ENCODE data around the gene TTC27.

Gene TTC27

GRCh38 chr2:32788114-32788513 lies 160.3 kb downstream of the TTC27 start:
- H3K4ac ChIP-seq (ENCODE audit: low read length), result no peak overlapping the region
- no peak overlapping the region for H2BK12ac ChIP-seq (ENCODE audit: low read length)
- no peak overlapping the region for H3K9ac ChIP-seq (ENCODE audit: low read depth, low read length, poor library complexity)
- H3K23ac ChIP-seq (ENCODE audit: low read depth, low read length, poor library complexity), result no peak overlapping the region
- H3K27ac ChIP-seq (replicated peaks; ENCODE audit: low read length), result no peak overlapping the region
- no peak for DNase-seq (ENCODE audit: low spot score)
- H3K18ac ChIP-seq (ENCODE audit: low read length), result no peak overlapping the region
- no peak overlapping the region for H2BK15ac ChIP-seq (ENCODE audit: low read length)
- H3K36me3 ChIP-seq (replicated peaks in 1 of 2; ENCODE audit: control insufficient read depth in 2 of 2, insufficient read depth in 2 of 2, low read length in 2 of 2), result no peaks in the 10 kb centered on the region
- no peak overlapping the region for H3K4me2 ChIP-seq (ENCODE audit: insufficient read depth, low read length, poor library complexity, severe bottlenecking)
- no peak overlapping the region for H2BK5ac ChIP-seq (ENCODE audit: low read length)
- H2AK5ac ChIP-seq (ENCODE audit: low read depth, low read length), result no peak overlapping the region
- no peaks in the 10 kb centered on the region for H3K4me1 ChIP-seq (ENCODE audit: control insufficient read depth in 2 of 2, insufficient read depth in 1 of 2, low read depth in 1 of 2, low read length in 2 of 2)
- H3K27me3 ChIP-seq (ENCODE audit: control insufficient read depth in 3 of 3, insufficient read depth in 3 of 3, low read depth in 1 of 3, low read length in 3 of 3), result no peaks in the 10 kb centered on the region
- no peak overlapping the region for H2BK120ac ChIP-seq (ENCODE audit: low read depth, low read length)
- no peak overlapping the region for H3K14ac ChIP-seq (ENCODE audit: low read length)
- H3K79me1 ChIP-seq (ENCODE audit: low read depth, low read length), result no peaks in the 10 kb centered on the region
- H3K4me3 ChIP-seq (ENCODE audit: low read length in 2 of 2), result no peak overlapping the region
- no peaks in the 10 kb centered on the region for H3K9me3 ChIP-seq (replicated peaks in 1 of 2; ENCODE audit: control insufficient read depth in 2 of 2, insufficient read depth in 1 of 2, low read depth in 1 of 2, low read length in 2 of 2)
- H4K91ac ChIP-seq (ENCODE audit: low read depth, low read length, poor library complexity), result no peak overlapping the region
- no CpG with 5 or more reads among the region's 1 CpG for WGBS, 2 donors (ENCODE audit: extremely low coverage in 2 of 2, insufficient read length in 2 of 2, insufficient replicate concordance in 1 of 2)
- no peak overlapping the region for H2AFZ ChIP-seq (ENCODE audit: low read length)
- H4K8ac ChIP-seq (ENCODE audit: low read depth, low read length), result no peak overlapping the region

- Histone ChIP-seq H2AK5ac (ENCODE audit: low read depth, low read length) (no peak overlapping the region), H3K27ac (replicated peaks; ENCODE audit: low read length) (no peak overlapping the region)
Observed at GRCh38 chr2:32792416-32792815, 164.6 kb downstream of the TTC27 start.

DNA sequence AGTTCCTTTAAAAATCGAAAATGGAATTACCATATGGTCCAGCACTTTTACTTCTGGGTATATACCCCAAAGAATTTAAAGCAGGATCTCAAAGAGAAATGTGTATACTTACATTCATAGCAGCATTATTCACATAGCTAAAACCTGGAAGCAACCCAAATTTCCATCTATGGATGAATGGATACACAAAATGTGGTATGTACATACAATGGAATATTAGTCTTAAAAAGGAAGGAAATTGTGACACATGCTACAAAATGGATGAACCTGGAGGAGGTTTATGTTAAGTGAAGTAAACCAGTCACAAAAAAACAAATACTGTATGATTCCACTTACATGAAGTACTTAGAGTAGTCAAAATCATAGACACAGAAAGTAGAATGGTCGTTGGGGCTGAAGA lies 171.0 kb downstream of the TTC27 start:
- no peak overlapping the region for H3K9ac ChIP-seq (ENCODE audit: low read depth, low read length, poor library complexity)
- H3K27ac ChIP-seq (replicated peaks; ENCODE audit: low read length), result no peak overlapping the region
- no peak overlapping the region for H4K91ac ChIP-seq (ENCODE audit: low read depth, low read length, poor library complexity)
- H4K8ac ChIP-seq (ENCODE audit: low read depth, low read length), result no peak overlapping the region
- H3K27me3 ChIP-seq (ENCODE audit: control insufficient read depth in 3 of 3, insufficient read depth in 3 of 3, low read depth in 1 of 3, low read length in 3 of 3), result no peaks in the 10 kb centered on the region
- H3K4ac ChIP-seq (ENCODE audit: low read length), result no peak overlapping the region
- H2BK120ac ChIP-seq (ENCODE audit: low read depth, low read length), result no peak overlapping the region
- DNase-seq (ENCODE audit: low spot score), result no peak
- H2AK5ac ChIP-seq (ENCODE audit: low read depth, low read length), result no peak overlapping the region
- H2BK5ac ChIP-seq (ENCODE audit: low read length), result no peak overlapping the region
- H3K4me3 ChIP-seq (ENCODE audit: low read length in 2 of 2), result no peak overlapping the region
- no peak overlapping the region for H3K14ac ChIP-seq (ENCODE audit: low read length)
- whole genome bisulfite sequencing, 2 donors (ENCODE audit: extremely low coverage in 2 of 2, insufficient read length in 2 of 2, insufficient replicate concordance in 1 of 2), result 100% methylated on average over 1 of the region's 2 CpGs; no CpG with 5 or more reads in 1 of the 2 donors
- H2BK12ac ChIP-seq (ENCODE audit: low read length), result no peak overlapping the region
- H2AFZ ChIP-seq (ENCODE audit: low read length), result no peak overlapping the region
- H3K23ac ChIP-seq (ENCODE audit: low read depth, low read length, poor library complexity), result no peak overlapping the region
- no peaks in the 10 kb centered on the region for H3K36me3 ChIP-seq (replicated peaks in 1 of 2; ENCODE audit: control insufficient read depth in 2 of 2, insufficient read depth in 2 of 2, low read length in 2 of 2)
- no peaks in the 10 kb centered on the region for H3K4me1 ChIP-seq (ENCODE audit: control insufficient read depth in 2 of 2, insufficient read depth in 1 of 2, low read depth in 1 of 2, low read length in 2 of 2)
- no peak overlapping the region for H2BK15ac ChIP-seq (ENCODE audit: low read length)
- no peak overlapping the region for H3K4me2 ChIP-seq (ENCODE audit: insufficient read depth, low read length, poor library complexity, severe bottlenecking)
- H3K9me3 ChIP-seq (replicated peaks in 1 of 2; ENCODE audit: control insufficient read depth in 2 of 2, insufficient read depth in 1 of 2, low read depth in 1 of 2, low read length in 2 of 2), result no peaks in the 10 kb centered on the region
- no peak overlapping the region for H3K18ac ChIP-seq (ENCODE audit: low read length)
- no peaks in the 10 kb centered on the region for H3K79me1 ChIP-seq (ENCODE audit: low read depth, low read length)

More at GRCh38 chr2:32792416-32792815, 164.6 kb downstream of the TTC27 start:
- H2BK15ac ChIP-seq (ENCODE audit: low read length), result no peak overlapping the region
- no peaks in the 10 kb centered on the region for H3K79me1 ChIP-seq (ENCODE audit: low read depth, low read length)
- H3K23ac ChIP-seq (ENCODE audit: low read depth, low read length, poor library complexity), result no peak overlapping the region
- H4K8ac ChIP-seq (ENCODE audit: low read depth, low read length), result no peak overlapping the region
- no peak overlapping the region for H2BK120ac ChIP-seq (ENCODE audit: low read depth, low read length)
- no peak overlapping the region for H4K91ac ChIP-seq (ENCODE audit: low read depth, low read length, poor library complexity)
- no peak for DNase-seq (ENCODE audit: low spot score)
- no peak overlapping the region for H3K18ac ChIP-seq (ENCODE audit: low read length)
- no peaks in the 10 kb centered on the region for H3K4me1 ChIP-seq (ENCODE audit: control insufficient read depth in 2 of 2, insufficient read depth in 1 of 2, low read depth in 1 of 2, low read length in 2 of 2)
- WGBS, 2 donors (ENCODE audit: extremely low coverage in 2 of 2, insufficient read length in 2 of 2, insufficient replicate concordance in 1 of 2), result no CpG with 5 or more reads among the region's 1 CpG
- H3K36me3 ChIP-seq (replicated peaks in 1 of 2; ENCODE audit: control insufficient read depth in 2 of 2, insufficient read depth in 2 of 2, low read length in 2 of 2), result no peaks in the 10 kb centered on the region
- no peak overlapping the region for H2BK12ac ChIP-seq (ENCODE audit: low read length)
- no peak overlapping the region for H3K9ac ChIP-seq (ENCODE audit: low read depth, low read length, poor library complexity)
- no peaks in the 10 kb centered on the region for H3K9me3 ChIP-seq (replicated peaks in 1 of 2; ENCODE audit: control insufficient read depth in 2 of 2, insufficient read depth in 1 of 2, low read depth in 1 of 2, low read length in 2 of 2)
- H3K4ac ChIP-seq (ENCODE audit: low read length), result no peak overlapping the region
- H3K4me2 ChIP-seq (ENCODE audit: insufficient read depth, low read length, poor library complexity, severe bottlenecking), result no peak overlapping the region
- H3K4me3 ChIP-seq (ENCODE audit: low read length in 2 of 2), result no peak overlapping the region
- H3K27me3 ChIP-seq (ENCODE audit: control insufficient read depth in 3 of 3, insufficient read depth in 3 of 3, low read depth in 1 of 3, low read length in 3 of 3), result no peaks in the 10 kb centered on the region
- no peak overlapping the region for H2AFZ ChIP-seq (ENCODE audit: low read length)
- H2BK5ac ChIP-seq (ENCODE audit: low read length), result no peak overlapping the region
- H3K14ac ChIP-seq (ENCODE audit: low read length), result no peak overlapping the region

GRCh38 chr2:32801741-32802140 lies 173.9 kb downstream of the TTC27 start:
- Histone ChIP-seq H4K91ac (ENCODE audit: low read depth, low read length, poor library complexity) (no peak overlapping the region), H3K18ac (ENCODE audit: low read length) (no peak overlapping the region), H3K79me1 (ENCODE audit: low read depth, low read length) (no peaks in the 10 kb centered on the region), H2AK5ac (ENCODE audit: low read depth, low read length) (no peak overlapping the region), H3K27ac (replicated peaks; ENCODE audit: low read length) (no peak overlapping the region), H3K23ac (ENCODE audit: low read depth, low read length, poor library complexity) (no peak overlapping the region), H3K4me3 (ENCODE audit: low read length in 2 of 2) (no peak overlapping the region), H3K36me3 (replicated peaks in 1 of 2; ENCODE audit: control insufficient read depth in 2 of 2, insufficient read depth in 2 of 2, low read length in 2 of 2) (peaks cover 0 to 2% of the 10 kb centered on the region in 2 donors), H2BK15ac (ENCODE audit: low read length) (no peak overlapping the region), H3K27me3 (ENCODE audit: control insufficient read depth in 3 of 3, insufficient read depth in 3 of 3, low read depth in 1 of 3, low read length in 3 of 3) (peaks cover 0 to 1% (median 0%) of the 10 kb centered on the region in 3 experiments), H2BK120ac (ENCODE audit: low read depth, low read length) (no peak overlapping the region), H3K4ac (ENCODE audit: low read length) (no peak overlapping the region), H2BK5ac (ENCODE audit: low read length) (no peak overlapping the region), H2AFZ (ENCODE audit: low read length) (no peak overlapping the region), H3K4me2 (ENCODE audit: insufficient read depth, low read length, poor library complexity, severe bottlenecking) (no peak overlapping the region), H3K9me3 (replicated peaks in 1 of 2; ENCODE audit: control insufficient read depth in 2 of 2, insufficient read depth in 1 of 2, low read depth in 1 of 2, low read length in 2 of 2) (no peaks in the 10 kb centered on the region), H3K4me1 (ENCODE audit: control insufficient read depth in 2 of 2, insufficient read depth in 1 of 2, low read depth in 1 of 2, low read length in 2 of 2) (no peaks in the 10 kb centered on the region), H4K8ac (ENCODE audit: low read depth, low read length) (no peak overlapping the region), H3K14ac (ENCODE audit: low read length) (no peak overlapping the region), H2BK12ac (ENCODE audit: low read length) (no peak overlapping the region), H3K9ac (ENCODE audit: low read depth, low read length, poor library complexity) (no peak overlapping the region)
- WGBS, 2 donors (ENCODE audit: extremely low coverage in 2 of 2, insufficient read length in 2 of 2, insufficient replicate concordance in 1 of 2), result no CpG with 5 or more reads among the region's 3 CpGs
- DNase-seq (ENCODE audit: low spot score), result no peak
